Anterior cingulate cortex (tissue), 58 donors: Measurements from ENCODE around the gene HSCB.
"Not testable (repeated sequence)": the region's sequence is repeated elsewhere in the genome, so short reads cannot be mapped to it uniquely, and the experiment has no call there.

Source experiments
- DNase-seq, 58 donors: peaks; one replicate each; lab custom pipeline; 2025; lab: John Stamatoyannopoulos, UW

The HSCB gene

DNA sequence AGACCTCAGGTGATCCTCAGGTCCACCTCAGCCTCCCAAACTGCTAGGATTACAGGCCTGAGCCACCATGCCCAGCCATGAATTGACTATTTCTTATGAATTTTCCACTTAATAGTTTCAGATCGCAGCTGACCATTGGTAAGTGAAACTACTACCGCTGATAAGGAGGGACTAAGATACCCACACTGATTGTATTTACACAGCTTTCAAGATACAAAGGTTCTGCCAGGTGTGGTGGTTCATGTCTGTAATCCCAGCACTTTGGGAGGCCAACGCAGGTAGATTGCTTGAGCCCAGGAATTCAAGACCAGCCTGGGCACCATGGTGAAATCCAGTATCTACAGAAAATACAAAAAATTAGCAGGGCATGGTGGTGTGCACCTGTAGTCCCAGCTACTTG is 4.1 kb upstream of the HSCB start:
- DNase-seq: no peak

- not testable (repeated sequence) for DNase-seq
Measured at GRCh38 chr22:28738876-28739275, 3.0 kb upstream of the HSCB start.

- DNase-seq: no peak
Measured at GRCh38 chr22:28741200-28741784, 547 bp upstream of the HSCB start.

DNA sequence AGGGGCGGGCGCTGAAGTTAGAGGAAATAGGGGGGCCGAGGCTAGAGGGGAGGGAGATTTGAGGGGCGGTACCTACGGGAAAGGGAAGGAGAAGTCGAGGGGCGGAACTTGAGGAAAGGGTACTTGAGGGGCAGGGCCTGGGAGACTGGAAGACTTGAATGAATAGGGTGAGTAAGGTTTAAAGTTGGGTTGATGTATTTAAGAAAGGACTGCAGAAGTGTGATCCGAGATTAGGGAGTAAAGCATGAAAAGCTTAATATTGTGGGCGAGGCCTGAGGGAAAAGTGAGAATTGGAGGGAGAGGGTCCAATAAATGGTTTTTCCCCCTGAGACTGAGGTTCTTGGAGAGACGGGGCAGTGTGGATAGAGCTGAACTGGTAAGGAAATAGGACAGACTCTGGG is 723 bp downstream of the HSCB start:
- peak in 2 of 58 donors; percentile 55 to 66 for DNase-seq

- no peak for DNase-seq
Measured at GRCh38 chr22:28743852-28744251, 2.0 kb downstream of the HSCB start.

- no peak for DNase-seq
Measured at GRCh38 chr22:28750471-28750881, 8.6 kb downstream of the HSCB start.

GRCh38 chr22:28754512-28754911 is 12.7 kb downstream of the HSCB start:
- DNase-seq: not testable (repeated sequence)

- peak in 2 of 58 donors; percentile 0 to 17 for DNase-seq
Measured at GRCh38 chr22:28759861-28760560, 18.2 kb downstream of the HSCB start.

DNA sequence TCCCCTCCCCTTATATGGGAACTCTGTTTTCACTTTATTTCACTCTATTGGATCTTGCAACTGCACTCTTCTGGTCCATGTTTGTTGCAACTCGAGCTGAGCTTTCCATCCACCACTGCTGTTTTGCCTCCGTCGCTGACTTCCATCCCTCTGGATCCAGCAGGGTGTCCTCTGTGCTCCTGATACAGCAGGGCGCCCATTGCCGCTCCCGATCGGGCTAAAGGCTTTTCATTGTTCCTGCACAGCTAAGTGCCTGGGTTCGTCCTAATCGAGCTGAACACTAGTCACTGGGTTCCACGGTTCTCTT is 19.6 kb downstream of the HSCB start:
- DNase-seq: no peak

- not testable (repeated sequence) for DNase-seq
Measured at GRCh38 chr22:28762000-28762399, 20.2 kb downstream of the HSCB start.

DNA sequence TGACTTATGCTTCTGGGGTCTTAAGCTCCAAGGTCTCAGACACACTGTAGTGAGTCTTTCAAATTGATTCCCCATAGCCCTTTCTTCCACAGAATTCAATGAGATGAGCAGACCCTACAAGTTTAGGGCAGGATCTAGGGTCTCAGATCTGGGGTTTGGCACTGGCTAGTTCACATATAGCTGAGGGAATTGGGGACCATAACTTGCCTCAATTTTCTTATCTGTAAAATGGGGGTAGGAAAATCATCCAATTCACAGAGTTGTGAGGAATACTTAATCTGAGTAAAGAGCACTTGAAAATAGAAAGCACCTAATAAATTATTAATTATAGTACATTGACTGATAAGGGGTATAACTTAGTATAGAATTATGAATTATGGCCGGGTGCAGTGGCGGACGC is 24.8 kb downstream of the HSCB start:
- DNase-seq: no peak

GRCh38 chr22:28768701-28769393 is 27.0 kb downstream of the HSCB start:
- no peak for DNase-seq

DNA sequence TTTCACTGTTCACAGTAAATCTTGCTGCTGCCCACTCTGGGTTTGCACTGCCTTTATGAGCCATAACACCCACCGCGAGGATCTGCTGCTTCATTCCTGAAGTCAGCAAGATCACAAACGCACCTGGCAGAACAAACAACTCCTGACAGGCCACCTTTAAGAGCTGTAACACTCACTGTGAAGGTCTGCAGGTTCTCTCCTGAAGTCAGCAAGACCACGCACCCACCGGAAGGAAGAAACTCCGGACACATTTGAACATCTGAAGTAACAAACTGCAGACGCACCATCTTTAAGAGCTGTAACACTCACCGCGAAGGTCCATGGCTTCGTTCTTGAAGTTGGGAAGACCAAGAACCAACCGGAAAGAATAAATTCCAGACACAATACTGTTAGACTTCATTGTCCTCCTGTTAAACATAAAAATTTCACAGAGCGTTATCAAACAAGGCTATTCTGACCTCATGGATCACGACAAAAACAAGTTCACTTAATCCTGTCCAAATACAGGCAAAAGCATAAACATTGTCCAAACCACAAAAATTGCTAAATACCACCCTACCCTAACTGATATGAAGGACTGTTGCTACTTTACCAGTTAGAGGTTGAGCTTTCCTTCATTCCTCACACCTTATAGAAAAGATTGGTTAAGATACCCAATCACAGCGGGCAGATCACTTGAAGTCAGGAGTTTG is 27.7 kb downstream of the HSCB start:
- DNase-seq: no peak

DNA sequence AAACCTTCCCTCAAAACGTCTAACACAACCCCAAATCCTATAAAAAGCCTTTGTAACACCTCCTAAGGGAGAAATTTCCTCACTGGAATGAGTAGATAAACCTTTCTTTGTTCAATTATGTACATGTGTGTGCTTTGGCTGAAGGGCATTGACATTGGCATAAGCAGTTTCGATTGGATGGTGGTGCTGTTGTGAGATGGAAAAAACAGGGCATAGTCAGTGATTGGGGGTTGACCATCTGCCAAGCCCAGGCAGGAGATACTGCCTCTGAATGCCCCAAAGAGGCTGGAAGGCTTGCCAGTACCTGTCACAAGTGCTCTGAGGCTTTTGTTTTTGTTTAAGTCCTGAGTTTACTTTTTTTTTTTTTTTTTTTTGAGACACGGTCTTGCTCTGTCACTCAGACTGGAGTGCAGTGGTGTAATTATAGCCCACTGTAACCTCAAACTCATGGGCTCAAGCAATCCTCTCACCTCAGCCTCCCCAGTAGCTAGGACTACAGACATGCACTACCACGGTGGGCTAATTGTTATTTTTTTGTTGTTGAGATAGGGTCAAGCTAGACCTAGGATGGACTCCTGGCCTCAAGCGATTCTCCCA is 29.5 kb downstream of the HSCB start:
- DNase-seq: no peak

DNA sequence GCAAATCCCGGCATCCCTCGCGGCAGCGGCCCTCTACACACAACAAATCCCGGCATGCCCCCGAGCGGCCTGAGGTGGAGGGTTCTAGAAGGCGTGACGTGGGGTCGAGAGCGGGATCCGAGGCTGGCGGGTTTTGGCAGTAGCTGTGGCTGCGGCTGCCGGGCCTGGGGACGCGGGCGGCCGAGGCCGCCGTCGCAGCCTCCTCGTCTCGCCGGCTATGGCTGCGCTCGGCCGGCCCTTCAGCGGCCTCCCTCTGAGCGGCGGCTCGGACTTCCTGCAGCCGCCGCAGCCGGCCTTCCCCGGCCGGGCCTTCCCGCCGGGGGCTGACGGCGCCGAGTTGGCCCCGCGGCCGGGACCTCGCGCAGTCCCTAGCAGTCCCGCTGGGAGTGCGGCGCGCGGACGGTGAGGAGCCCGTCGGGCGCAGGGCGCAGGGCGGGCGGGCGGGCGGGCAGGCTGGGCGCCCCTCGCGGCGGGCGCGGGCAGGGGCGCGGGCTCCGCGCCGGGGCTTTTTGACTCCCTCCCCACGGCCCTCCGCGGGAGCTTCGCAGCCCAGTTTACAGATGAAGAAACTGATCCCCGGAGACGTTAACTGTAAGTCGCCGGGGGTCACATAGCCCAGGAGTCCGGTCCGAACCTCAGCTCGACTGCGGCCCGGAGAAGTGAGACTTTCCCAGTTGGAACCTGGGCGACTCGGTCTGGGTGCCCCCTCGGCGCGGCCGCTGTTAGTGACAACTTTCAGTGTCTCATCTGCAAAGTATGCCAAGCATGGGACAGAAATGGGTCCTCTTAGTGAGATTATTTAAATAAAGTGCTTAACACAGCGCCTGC is 31.0 kb downstream of the HSCB start, which contains the start of gene CCDC117:
TSS of gene CCDC117 (plus strand) at position 63 of the 828 bp plus-strand sequence. CDS start at position 218, 155 bp downstream.
- DNase-seq: peak; percentile 47 to 97 (median 93)

GRCh38 chr22:28773461-28773867 is 31.6 kb downstream of the HSCB start:
- no peak for DNase-seq

GRCh38 chr22:28774378-28774777 is 32.5 kb downstream of the HSCB start:
- no peak for DNase-seq

DNA sequence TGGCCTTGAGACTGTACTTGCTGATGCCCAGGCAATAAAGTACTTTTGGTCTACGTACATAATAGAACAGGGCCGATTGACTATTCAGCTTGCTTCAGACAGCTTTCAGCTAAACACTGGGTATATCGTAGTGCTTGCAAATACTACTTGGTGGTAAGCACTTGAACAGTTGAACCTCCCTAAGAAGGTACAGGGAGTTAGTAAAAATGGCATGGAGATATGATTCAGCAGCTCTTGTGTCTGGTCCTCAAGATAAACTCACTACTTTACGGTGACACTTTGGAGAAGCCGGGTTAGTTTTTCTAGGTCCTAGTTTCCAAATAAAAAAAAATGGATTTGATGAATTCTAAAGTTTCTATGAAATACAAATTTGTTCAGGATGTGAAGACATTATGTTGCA is 38.0 kb downstream of the HSCB start:
- no peak for DNase-seq

DNA sequence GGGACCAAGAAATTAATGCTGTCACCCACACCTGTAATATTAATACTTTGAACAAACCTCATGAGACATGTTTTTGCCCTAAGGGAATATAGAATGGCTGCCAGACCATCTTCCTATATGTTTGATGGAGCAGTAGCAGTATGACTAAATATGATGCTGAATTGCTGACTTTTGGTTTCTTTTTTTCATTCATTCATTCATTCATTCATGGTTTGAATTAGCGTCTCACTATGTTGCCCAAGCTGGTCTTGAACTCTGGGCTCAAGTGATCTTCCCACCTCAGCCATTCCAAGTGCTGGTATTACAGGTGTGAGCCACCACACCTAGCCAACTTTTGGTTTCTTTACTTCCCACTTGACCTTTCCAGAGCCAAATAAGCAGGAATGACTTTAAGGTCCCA is 38.5 kb downstream of the HSCB start:
- no peak for DNase-seq
